Loucy (cell line): Measurements from ENCODE around the gene BCKDK.
A peak's percentile ranks its signal among the peaks of the same experiment; 100 is the strongest.

Experiments
- H2AFZ ChIP-seq: fragments of 200-600 bp; sonication (generic); 2 replicates; pipeline ENCODE4 v1.6.0; 2016; ENCODE audit warnings: antibody characterized with exemption, mild to moderate bottlenecking, low read length, moderate library complexity
- H3F3A ChIP-seq: fragments of 200-600 bp; 2 replicates; pipeline ENCODE4 v1.6.0; 2016; ENCODE audit warnings: antibody characterized with exemption, low read depth, mild to moderate bottlenecking
- H3K27me3 ChIP-seq: fragments of 200-600 bp; sonication (generic); 2 replicates; pipeline ENCODE4 v1.6.1; 2014; ENCODE audit warnings: low read length, mild to moderate bottlenecking; ENCODE audit not compliant: insufficient read depth, poor library complexity, severe bottlenecking
- H3K36me3 ChIP-seq: fragments of 200-600 bp; sonication (generic); 2 replicates; pipeline ENCODE4 v1.6.1; 2016; ENCODE audit warnings: low read length; ENCODE audit not compliant: insufficient read depth
- H3K4me1 ChIP-seq: fragments of 200-600 bp; sonication (generic); 2 replicates; pipeline ENCODE4 v1.5.1; 2014; ENCODE audit warnings: low read length, mild to moderate bottlenecking; ENCODE audit not compliant: insufficient read depth, poor library complexity, severe bottlenecking
- H3K4me2 ChIP-seq: fragments of 200-600 bp; sonication (generic); 2 replicates; pipeline ENCODE4 v1.6.0; 2014; ENCODE audit warnings: antibody characterized with exemption, low read length, low read depth, mild to moderate bottlenecking; ENCODE audit not compliant: poor library complexity, severe bottlenecking
- H3K4me3 ChIP-seq: fragments of 200-600 bp; sonication (generic); 2 replicates; pipeline ENCODE4 v1.5.1; 2014; ENCODE audit warnings: low read length, mild to moderate bottlenecking, mixed read lengths; ENCODE audit not compliant: poor library complexity, severe bottlenecking
- H3K79me2 ChIP-seq: fragments of 200-600 bp; sonication (generic); 2 replicates; pipeline ENCODE4 v1.6.1; 2014; ENCODE audit warnings: low read length; ENCODE audit not compliant: insufficient read depth
- H3K9ac ChIP-seq: fragments of 200-600 bp; sonication (generic); 2 replicates; pipeline ENCODE4 v1.6.0; 2014; ENCODE audit warnings: mild to moderate bottlenecking, low read depth, low read length, moderate library complexity; ENCODE audit not compliant: poor library complexity, severe bottlenecking
- H3K9me2 ChIP-seq: fragments of 200-600 bp; sonication (generic); replicated peaks from 2 replicates; pipeline ENCODE4 v1.6.1; 2016; ENCODE audit warnings: low read depth, low read length, mixed read lengths
- H3K9me3 ChIP-seq: fragments of 200-600 bp; sonication (generic); 2 replicates; pipeline ENCODE4 v1.6.1; 2014; ENCODE audit warnings: mild to moderate bottlenecking, antibody characterized with exemption, low read length, low read depth; ENCODE audit not compliant: insufficient read depth
- H4K20me1 ChIP-seq: fragments of 200-600 bp; sonication (generic); 2 replicates; pipeline ENCODE4 v1.6.0; 2014; ENCODE audit warnings: antibody characterized with exemption, low read length, mild to moderate bottlenecking; ENCODE audit not compliant: insufficient read depth, poor library complexity, severe bottlenecking
- CTCF ChIP-seq: fragments of 200-600 bp; sonication (generic); conservative IDR thresholded peaks from 2 replicates; pipeline ENCODE4 v1.5.1; 2014; ENCODE audit warnings: mild to moderate bottlenecking, antibody characterized with exemption, low read length
- EZH2phosphoT487 ChIP-seq: fragments of 200-600 bp; IDR thresholded peaks from 2 replicates; pipeline ENCODE4 v1.6.1; 2018; ENCODE audit warnings: antibody characterized with exemption, mild to moderate bottlenecking, moderate library complexity, borderline replicate concordance

The BCKDK gene

GRCh38 chr16:31105677-31106213 is 2.4 kb upstream of the BCKDK start:
- TF ChIP-seq EZH2phosphoT487 (no peak), CTCF (peak; percentile 60)
- peaks cover 5% of the 10 kb centered on the region for H4K20me1 ChIP-seq
- no peaks in the 10 kb centered on the region; the same call in 1 of the 2 replicates for H3K36me3 ChIP-seq
- peaks cover 29% of the 10 kb centered on the region for H3K79me2 ChIP-seq
- no peak overlapping the region for H3K4me3 ChIP-seq
- 0 out of 2 replicates have a peak, but pooled peaks cover 6% of the 10 kb centered on the region for H3F3A ChIP-seq
- no peaks in the 10 kb centered on the region for H3K9me3 ChIP-seq
- peak overlapping the region; percentile 91; the same call in 1 of the 2 replicates for H2AFZ ChIP-seq
- peaks cover 14% of the 10 kb centered on the region for H3K4me1 ChIP-seq
- H3K4me2 ChIP-seq: peak overlapping the region; percentile 37
- H3K27me3 ChIP-seq: no peaks in the 10 kb centered on the region
- H3K9ac ChIP-seq: peak overlapping the region; percentile 50
- no peaks in the 10 kb centered on the region for H3K9me2 ChIP-seq

GRCh38 chr16:31106509-31107464 is 1.4 kb upstream of the BCKDK start:
- Histone ChIP-seq H3K4me1 (peaks cover 14% of the 10 kb centered on the region), H3K79me2 (peaks cover 29% of the 10 kb centered on the region), H3K9ac (peak overlapping the region; percentile 95), H3K4me3 (peak overlapping the region; percentile 79), H3K4me2 (peak overlapping the region; percentile 90), H4K20me1 (peaks cover 5% of the 10 kb centered on the region), H2AFZ (no peak overlapping the region), H3K36me3 (peaks cover 6% of the 10 kb centered on the region; the same call in 1 of the 2 replicates), H3K9me3 (no peaks in the 10 kb centered on the region), H3F3A (0 out of 2 replicates have a peak, but pooled peaks cover 6% of the 10 kb centered on the region), H3K27me3 (no peaks in the 10 kb centered on the region), H3K9me2 (no peaks in the 10 kb centered on the region)
- TF ChIP-seq EZH2phosphoT487 (no peak), CTCF (no peak)

GRCh38 chr16:31107465-31107867 is 720 bp upstream of the BCKDK start:
- H3K9ac ChIP-seq: peak overlapping the region; percentile 95
- H3K4me2 ChIP-seq: peak overlapping the region; percentile 90

More at GRCh38 chr16:31107465-31107867, 720 bp upstream of the BCKDK start:
- Histone ChIP-seq H3K4me1 (peaks cover 14% of the 10 kb centered on the region), H3F3A (0 out of 2 replicates have a peak, but pooled peaks cover 6% of the 10 kb centered on the region), H4K20me1 (peaks cover 5% of the 10 kb centered on the region), H2AFZ (peak overlapping the region; percentile 91; the same call in 1 of the 2 replicates), H3K4me3 (peak overlapping the region; percentile 79), H3K9me3 (no peaks in the 10 kb centered on the region), H3K27me3 (no peaks in the 10 kb centered on the region), H3K36me3 (peaks cover 12% of the 10 kb centered on the region; the same call in 1 of the 2 replicates), H3K9me2 (no peaks in the 10 kb centered on the region), H3K79me2 (peaks cover 29% of the 10 kb centered on the region)
- no peak for TF ChIP-seq CTCF
- TF ChIP-seq EZH2phosphoT487: no peak
